Fibroblast of lung (primary cell): ENCODE data around the gene SPATS2L. TPM values are rescaled to one million over a fixed set of nuclear protein-coding genes. Genes with fewer than 3 reads are reported as not detected.

ENCODE experiments used
- DNase-seq, 2 donors: peaks; one replicate each; pipeline versions ENCODE4 v3.0.0 to v3.0.0-alpha.2; 2010; ENCODE audit warnings: low read depth in 2 of 2
- H2AFZ ChIP-seq: 2 replicates; pipeline ENCODE4 v1.5.1; 2012; ENCODE audit warnings: low read length, control low read depth, inconsistent platforms
- H3K27ac ChIP-seq: 2 replicates; pipeline ENCODE4 v1.5.1; 2011; ENCODE audit warnings: low read length, control low read depth; ENCODE audit not compliant: insufficient read depth
- H3K27me3 ChIP-seq: 2 replicates; pipeline ENCODE4 v1.5.1; 2011; ENCODE audit warnings: mild to moderate bottlenecking, low read length; ENCODE audit not compliant: control insufficient read depth, insufficient read depth
- H3K36me3 ChIP-seq: 2 replicates; pipeline ENCODE4 v1.5.1; 2011; ENCODE audit warnings: low read length; ENCODE audit not compliant: control insufficient read depth, insufficient read depth
- H3K4me1 ChIP-seq: 2 replicates; pipeline ENCODE4 v1.5.1; 2011; ENCODE audit warnings: low read length; ENCODE audit not compliant: control insufficient read depth, insufficient read depth; ENCODE audit errors: extremely low read depth
- H3K4me2 ChIP-seq: 2 replicates; pipeline ENCODE4 v1.5.1; 2011; ENCODE audit warnings: low read length, control low read depth; ENCODE audit not compliant: insufficient read depth; ENCODE audit errors: extremely low read depth
- H3K4me3 ChIP-seq, 4 experiments: fragments of 200-600 bp in 1 of 4; sonication (generic) in 1 of 4; replicated peaks in 1 of 4; 2 replicates each; pipeline ENCODE4 v1.5.1; 2011 to 2016; ENCODE audit warnings: low read length in 4 of 4, low read depth in 3 of 4, mild to moderate bottlenecking in 3 of 4, control low read depth in 2 of 4, inconsistent platforms in 1 of 4, mixed read lengths in 1 of 4; ENCODE audit not compliant: insufficient read depth in 1 of 4; ENCODE audit errors: control extremely low read depth in 1 of 4
- H3K79me2 ChIP-seq: 2 replicates; pipeline ENCODE4 v1.5.1; 2012; ENCODE audit warnings: mild to moderate bottlenecking, low read length, inconsistent platforms; ENCODE audit not compliant: control insufficient read depth, insufficient read depth
- H3K9ac ChIP-seq: 2 replicates; pipeline ENCODE4 v1.5.1; 2011; ENCODE audit warnings: mild to moderate bottlenecking, low read length, control low read depth; ENCODE audit not compliant: insufficient read depth
- H3K9me3 ChIP-seq: 2 replicates; pipeline ENCODE4 v1.5.1; 2012; ENCODE audit warnings: low read depth, low read length; ENCODE audit not compliant: control insufficient read depth, insufficient read depth
- H4K20me1 ChIP-seq: 2 replicates; pipeline ENCODE4 v1.5.1; 2011; ENCODE audit warnings: low read length; ENCODE audit not compliant: control insufficient read depth, insufficient read depth; ENCODE audit errors: extremely low read depth
- EZH2 ChIP-seq: IDR thresholded peaks from 2 replicates; pipeline ENCODE4 v1.5.1; 2012; ENCODE audit warnings: low read length, control low read depth, mild to moderate bottlenecking; ENCODE audit errors: missing control alignments
- polyA plus RNA-seq, 2 donors: library from polyadenylated mRNA; depleted of rRNA in 1 of 2; stranded (reverse) in 1 of 2; unstranded in 1 of 2; fragments of >200 nt; gene quantifications; 2 replicates each; pipeline ENCODE4 v1.2.1, GENCODE V29; 2011 to 2012; ENCODE audit warnings: missing spikeins in 1 of 2
- total RNA-seq: library from RNA; depleted of rRNA; stranded (reverse); fragments of >200 nt; gene quantifications from 2 replicates; pipeline ENCODE4 v1.2.1, GENCODE V29; 2014
- TF ChIP-seq, protein P1 (sequence below), 2 donors: IDR thresholded peaks in 1 of 2; conservative IDR thresholded peaks in 1 of 2; 1 replicate in 1 of 2; 2 replicates in 1 of 2; pipeline ENCODE4 v1.5.1; 2011 to 2012; ENCODE audit warnings: low read length in 2 of 2, control low read depth in 1 of 2, inconsistent platforms in 1 of 2, low read depth in 1 of 2, mild to moderate bottlenecking in 1 of 2

The SPATS2L gene
- total and polyA plus RNA-seq, 2 donors (not counting 1 experiment from before 2014, with no cell fraction given): 73.8 to 291 TPM

DNA sequence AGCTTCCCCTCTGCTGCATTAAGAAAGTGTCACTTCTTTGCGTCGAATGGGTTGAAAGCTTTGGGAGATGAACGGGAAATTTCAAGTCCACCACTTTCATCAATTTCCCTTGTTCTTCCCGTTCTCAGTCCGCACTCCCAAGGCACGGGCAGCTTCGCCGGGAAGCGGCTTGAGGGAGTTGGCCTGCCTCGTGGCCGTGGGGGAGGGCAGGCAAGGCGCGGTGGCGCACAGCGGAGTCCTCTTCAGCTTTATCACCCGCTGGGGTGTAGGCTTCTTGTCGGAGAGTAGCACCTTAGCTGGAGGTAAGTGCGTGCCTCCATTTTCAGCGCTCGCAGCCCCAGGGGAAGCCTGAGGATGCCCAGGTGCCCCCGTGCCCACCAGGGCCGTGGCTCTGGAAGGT, 183.5 kb downstream of the SPATS2L start:
- Histone ChIP-seq H3K27me3 (no peaks in the 10 kb centered on the region), H3K4me3 (no peak overlapping the region), H3K27ac (no peak overlapping the region), H3K4me2 (no peak overlapping the region), H4K20me1 (no peaks in the 10 kb centered on the region), H3K9ac (no peak overlapping the region), H3K36me3 (no peaks in the 10 kb centered on the region), H3K79me2 (no peaks in the 10 kb centered on the region), H2AFZ (no peak overlapping the region), H3K9me3 (no peaks in the 10 kb centered on the region), H3K4me1 (no peaks in the 10 kb centered on the region)
- DNase-seq: no peak
- no peak for TF ChIP-seq EZH2
- TF ChIP-seq, protein P1, sequence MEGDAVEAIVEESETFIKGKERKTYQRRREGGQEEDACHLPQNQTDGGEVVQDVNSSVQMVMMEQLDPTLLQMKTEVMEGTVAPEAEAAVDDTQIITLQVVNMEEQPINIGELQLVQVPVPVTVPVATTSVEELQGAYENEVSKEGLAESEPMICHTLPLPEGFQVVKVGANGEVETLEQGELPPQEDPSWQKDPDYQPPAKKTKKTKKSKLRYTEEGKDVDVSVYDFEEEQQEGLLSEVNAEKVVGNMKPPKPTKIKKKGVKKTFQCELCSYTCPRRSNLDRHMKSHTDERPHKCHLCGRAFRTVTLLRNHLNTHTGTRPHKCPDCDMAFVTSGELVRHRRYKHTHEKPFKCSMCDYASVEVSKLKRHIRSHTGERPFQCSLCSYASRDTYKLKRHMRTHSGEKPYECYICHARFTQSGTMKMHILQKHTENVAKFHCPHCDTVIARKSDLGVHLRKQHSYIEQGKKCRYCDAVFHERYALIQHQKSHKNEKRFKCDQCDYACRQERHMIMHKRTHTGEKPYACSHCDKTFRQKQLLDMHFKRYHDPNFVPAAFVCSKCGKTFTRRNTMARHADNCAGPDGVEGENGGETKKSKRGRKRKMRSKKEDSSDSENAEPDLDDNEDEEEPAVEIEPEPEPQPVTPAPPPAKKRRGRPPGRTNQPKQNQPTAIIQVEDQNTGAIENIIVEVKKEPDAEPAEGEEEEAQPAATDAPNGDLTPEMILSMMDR (conservative IDR thresholded peaks at IDR 0.05 in 1 of 2, IDR thresholded peaks at IDR 0.05 in 1 of 2; ENCODE audit: low read depth in 1 of 2, low read length in 2 of 2): no peak

DNA sequence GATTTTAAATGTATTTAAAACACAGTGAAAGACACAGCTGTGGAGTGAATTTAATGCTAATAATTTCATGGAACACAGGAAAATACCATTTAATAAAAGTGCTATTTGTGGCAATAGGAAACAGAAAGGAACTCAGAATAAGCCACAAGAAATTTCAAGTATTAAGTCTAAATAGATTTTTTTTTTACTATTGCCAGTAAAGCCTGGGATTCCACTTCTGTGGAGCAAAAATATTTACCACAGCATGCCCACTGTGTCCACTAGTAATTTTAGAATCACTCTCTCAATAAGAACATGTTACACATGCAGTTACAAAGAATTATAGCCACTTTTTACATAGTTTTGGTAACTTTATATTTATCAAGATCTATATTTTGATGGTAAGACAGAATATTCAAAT, 186.2 kb downstream of the SPATS2L start:
- H3K27me3 ChIP-seq: no peaks in the 10 kb centered on the region
- H3K4me3 ChIP-seq: no peak overlapping the region
- no peaks in the 10 kb centered on the region for H4K20me1 ChIP-seq
- no peak overlapping the region for H3K4me2 ChIP-seq
- H2AFZ ChIP-seq: no peak overlapping the region
- H3K4me1 ChIP-seq: no peaks in the 10 kb centered on the region
- TF ChIP-seq, protein P1 (conservative IDR thresholded peaks at IDR 0.05 in 1 of 2, IDR thresholded peaks at IDR 0.05 in 1 of 2; ENCODE audit: low read depth in 1 of 2, low read length in 2 of 2): no peak
- TF ChIP-seq EZH2: no peak
- peak in 1 of 2 donors; percentile 24 for DNase-seq
- no peak overlapping the region for H3K27ac ChIP-seq
- peaks cover 2% of the 10 kb centered on the region for H3K36me3 ChIP-seq
- H3K9me3 ChIP-seq: no peaks in the 10 kb centered on the region
- no peaks in the 10 kb centered on the region for H3K79me2 ChIP-seq
- H3K9ac ChIP-seq: no peak overlapping the region

DNA sequence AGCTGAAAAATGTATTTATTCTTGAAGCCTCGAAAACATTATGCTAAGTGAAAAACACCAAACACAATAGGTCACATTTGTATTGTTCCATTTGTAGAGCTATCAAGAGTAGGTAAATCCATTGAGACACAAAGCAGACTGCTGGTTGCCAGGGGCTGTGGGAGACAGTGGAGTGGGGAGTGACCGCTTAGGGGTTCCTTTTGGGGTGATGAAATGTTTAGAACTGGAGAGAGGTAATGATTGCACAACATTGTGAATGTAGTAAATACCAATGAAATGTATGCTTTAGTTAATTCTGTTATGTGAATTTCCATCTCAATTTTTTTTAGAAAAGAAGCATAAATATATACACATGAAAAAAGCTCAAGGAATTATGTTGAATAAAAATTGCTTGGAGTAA, 187.6 kb downstream of the SPATS2L start:
- Histone ChIP-seq H3K9me3 (no peaks in the 10 kb centered on the region), H3K9ac (no peak overlapping the region), H3K79me2 (no peaks in the 10 kb centered on the region), H2AFZ (no peak overlapping the region), H3K4me3 (no peak overlapping the region), H3K4me1 (no peaks in the 10 kb centered on the region), H4K20me1 (no peaks in the 10 kb centered on the region), H3K4me2 (no peak overlapping the region), H3K27ac (no peak overlapping the region), H3K36me3 (peaks cover 2% of the 10 kb centered on the region), H3K27me3 (no peaks in the 10 kb centered on the region)
- DNase-seq: no peak
- TF ChIP-seq, protein P1 (conservative IDR thresholded peaks at IDR 0.05 in 1 of 2, IDR thresholded peaks at IDR 0.05 in 1 of 2; ENCODE audit: low read depth in 1 of 2, low read length in 2 of 2): no peak
- no peak for TF ChIP-seq EZH2
